T-helper 2 cell (primary cell): Measurements from ENCODE around the gene LRRFIP1.
A peak's percentile ranks its signal among the peaks of the same experiment; 100 is the strongest.

Experiments
- DNase-seq, 5 experiments: peaks; one replicate each; pipeline versions ENCODE4 v3.0.0 to v3.0.0-alpha.2; 2012 to 2022

The LRRFIP1 gene

DNA sequence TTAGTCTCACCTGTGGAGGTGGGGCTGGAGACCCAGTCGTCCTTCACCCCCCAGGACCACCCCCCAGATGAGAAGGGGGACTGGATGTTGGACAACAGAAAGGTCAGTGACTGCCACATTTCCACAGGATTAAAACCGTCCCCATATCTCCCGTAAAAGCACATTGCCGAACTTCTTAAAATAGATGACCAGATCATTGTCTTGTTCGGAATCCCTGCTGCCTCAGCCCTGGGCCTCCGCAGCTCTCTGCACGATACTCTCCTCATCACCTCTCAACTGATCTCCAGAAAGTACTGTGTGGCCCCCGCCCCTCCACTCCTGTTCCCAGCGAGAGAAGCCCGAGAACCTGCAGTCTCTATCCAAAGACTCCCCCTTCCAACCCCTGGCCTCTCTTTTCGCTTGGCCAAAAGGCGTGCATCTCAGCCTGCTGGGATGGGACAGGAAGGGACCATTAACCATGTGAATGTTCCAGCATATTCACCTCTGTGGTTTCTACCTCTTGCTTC lies 13.2 kb downstream of the LRRFIP1 start:
- no peak for DNase-seq

DNA sequence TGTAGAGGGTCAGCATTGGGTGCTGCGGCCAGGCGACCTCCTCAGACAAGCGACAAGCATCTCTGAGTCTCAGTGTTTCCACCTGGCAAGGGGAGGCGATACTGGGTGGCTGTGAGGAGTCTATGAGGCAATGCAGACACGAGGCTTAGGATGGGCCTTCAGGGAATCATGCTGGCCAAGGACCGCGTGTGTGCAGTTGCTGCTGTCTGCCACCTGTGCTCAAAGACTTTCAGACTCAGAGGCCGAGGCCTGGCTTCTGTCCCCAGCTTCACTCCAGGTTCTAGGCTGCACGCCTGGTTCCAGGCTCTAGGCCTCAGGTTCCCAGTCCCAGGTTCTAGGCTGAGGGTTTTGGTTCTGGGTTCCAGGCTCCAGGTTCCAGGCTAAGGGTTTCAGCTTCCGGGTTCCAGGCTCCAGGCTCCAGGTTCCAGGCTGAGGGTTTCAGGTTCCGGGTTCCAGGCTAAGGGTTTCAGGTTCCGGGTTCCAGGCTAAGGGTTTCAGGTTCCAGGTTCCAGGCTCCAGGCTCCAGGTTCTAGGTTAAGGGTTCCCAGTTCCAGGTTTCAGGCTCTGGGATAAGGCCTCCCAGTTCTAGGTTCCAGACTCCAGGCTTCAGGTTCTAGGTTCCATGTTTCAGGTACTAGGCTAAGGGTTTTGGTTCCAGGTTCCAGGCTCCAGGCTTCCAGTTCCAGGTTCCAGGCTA lies 14.8 kb downstream of the LRRFIP1 start:
- DNase-seq, result no peak

DNA sequence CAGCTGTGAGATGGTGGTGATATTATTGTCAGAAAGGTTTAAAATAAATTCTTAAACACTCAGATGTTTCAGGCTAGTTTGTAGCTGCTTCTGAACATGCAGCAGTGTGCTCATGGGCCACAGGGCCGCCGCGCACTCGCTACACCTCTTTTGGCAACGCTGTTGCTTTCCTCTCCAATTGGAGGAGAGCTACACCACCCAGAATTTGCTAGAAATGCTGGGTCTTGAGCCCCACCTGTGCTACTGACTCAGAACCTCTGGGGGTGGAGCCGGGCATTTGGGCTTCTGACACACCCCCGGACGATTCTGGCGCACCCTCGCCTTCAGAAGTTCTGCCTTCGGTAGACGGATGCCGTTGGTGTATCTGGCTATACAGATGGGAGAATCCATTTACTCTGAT lies 15.7 kb downstream of the LRRFIP1 start:
- no peak for DNase-seq

DNA sequence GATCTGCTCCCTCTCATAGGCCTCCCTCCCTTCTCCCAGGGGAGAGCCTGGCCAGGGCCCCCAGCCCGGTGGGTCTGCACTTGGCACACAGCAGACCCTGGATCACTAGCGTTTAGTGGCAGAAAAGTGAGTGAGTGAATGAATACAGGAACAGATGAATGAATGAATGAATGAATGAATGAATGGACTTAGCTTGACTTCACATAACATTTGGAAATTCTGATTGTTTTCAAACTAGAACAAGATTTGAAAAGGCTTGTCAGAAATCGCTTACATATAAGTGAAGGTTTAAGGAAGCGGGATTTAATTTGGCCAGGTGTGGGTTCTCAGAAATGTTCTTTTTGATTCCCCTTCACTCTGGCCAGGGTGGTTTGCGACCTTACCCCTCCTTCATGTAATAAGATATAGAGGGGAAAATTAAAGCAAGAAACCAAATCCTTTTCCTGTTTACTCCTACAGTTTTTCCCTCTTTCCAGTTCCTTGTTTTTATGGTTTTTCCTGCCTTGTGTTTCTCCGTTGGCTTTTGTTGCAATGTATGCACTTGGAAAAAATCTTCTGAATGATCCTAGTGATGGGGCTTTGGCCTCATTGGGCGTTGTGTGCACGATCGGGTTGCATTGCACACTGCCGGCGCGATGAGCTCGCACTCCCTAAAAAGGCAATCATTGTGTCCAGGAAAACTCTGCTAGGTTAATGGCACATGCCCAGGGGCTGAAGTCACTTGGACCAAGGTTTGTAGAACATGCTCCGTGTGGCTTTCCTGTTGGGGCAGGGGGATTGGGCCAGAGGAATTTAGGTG lies 16.4 kb downstream of the LRRFIP1 start:
- DNase-seq, result no peak

DNA sequence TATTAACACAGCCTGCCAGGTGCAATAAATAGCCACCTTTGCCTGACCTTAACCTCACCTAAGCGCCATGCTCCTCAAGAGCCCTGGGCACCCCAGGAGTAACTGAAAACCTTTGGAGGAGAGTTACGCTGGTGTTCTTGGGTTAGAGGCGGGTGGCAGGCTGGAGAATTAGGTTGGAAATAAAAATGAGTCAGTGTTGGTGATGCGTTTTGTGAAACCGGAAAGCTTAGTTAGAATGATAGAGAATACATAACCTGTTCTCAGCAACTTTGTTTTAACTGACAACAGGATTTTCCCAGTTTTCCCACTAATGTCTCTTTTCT lies 17.0 kb downstream of the LRRFIP1 start:
- no peak for DNase-seq

DNA sequence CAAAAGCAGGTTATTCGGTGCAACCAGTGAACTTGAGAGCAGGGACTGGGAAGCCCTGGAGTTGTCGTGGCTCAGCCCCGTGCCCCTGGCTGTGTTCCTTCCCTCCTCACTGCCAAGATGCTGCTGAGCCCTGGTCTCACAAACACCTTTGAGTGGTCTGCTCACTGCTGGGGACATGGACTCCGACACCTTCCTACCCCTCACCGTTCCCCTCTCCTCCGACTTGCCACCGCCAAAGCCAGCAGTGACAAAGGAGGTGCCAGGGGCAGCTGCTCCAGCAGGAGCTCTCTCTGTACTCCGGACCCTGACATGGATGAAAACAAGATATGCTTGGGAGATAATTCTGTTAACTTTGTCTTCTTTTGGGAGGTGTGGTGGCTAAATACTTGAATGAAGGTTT lies 17.9 kb downstream of the LRRFIP1 start:
- no peak for DNase-seq

DNA sequence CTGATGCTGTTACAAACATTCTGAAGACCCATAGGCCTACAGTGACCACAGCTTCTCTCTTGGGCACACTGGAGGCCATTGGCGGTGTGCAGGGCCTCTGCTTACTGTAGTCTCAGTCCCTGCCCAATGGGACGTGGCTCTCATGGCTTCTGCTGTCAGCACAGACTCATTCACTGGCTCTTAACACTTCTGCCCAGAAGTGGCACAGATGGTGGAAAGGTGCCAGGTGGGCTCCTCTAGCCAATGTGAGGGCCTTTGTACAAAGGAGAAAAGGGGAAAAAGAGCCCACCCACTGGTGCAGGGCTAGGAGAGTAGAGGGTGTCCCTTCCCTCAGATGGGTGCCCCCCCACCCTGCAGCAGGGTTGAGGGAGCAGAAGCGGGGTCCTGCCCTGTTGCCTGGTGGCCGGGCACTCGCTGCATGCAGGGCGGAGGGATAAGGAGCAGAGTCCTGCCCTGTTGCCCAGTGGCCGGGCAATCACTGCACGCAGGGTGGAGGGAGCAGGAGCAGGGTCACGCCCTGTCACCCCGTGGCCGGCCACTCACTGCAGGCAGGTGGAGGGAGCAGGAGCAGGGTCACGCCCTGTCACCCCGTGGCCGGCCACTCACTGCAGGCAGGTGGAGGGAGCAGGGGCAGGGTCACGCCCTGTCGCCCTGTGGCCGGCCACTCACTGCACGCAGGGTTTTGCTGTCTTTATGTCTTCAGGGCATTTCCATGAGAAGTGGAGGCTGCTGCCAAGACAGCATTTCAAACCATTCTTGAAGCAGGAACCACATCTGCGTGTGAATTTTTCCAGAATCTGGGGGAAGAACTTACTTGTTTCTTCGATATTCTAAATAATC lies 20.0 kb downstream of the LRRFIP1 start:
- no peak for DNase-seq

DNA sequence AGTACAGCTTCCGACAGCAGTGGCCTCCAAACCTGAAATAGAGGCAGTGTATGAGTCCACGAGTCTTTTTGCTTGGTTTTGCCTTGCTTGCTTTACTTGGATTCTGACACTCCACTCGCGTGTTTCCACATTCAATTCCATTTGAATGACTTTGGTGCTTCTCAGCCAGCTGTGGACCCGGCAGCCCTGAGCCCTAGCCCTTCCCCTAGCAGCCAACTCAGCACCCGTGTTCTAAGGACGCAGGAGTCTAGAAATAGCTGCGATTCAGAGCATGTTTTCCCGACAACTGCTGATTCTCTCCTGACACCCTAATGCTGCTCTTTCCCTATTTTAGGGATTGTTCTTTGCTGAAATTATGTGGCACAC lies 20.6 kb downstream of the LRRFIP1 start:
- no peak for DNase-seq

DNA sequence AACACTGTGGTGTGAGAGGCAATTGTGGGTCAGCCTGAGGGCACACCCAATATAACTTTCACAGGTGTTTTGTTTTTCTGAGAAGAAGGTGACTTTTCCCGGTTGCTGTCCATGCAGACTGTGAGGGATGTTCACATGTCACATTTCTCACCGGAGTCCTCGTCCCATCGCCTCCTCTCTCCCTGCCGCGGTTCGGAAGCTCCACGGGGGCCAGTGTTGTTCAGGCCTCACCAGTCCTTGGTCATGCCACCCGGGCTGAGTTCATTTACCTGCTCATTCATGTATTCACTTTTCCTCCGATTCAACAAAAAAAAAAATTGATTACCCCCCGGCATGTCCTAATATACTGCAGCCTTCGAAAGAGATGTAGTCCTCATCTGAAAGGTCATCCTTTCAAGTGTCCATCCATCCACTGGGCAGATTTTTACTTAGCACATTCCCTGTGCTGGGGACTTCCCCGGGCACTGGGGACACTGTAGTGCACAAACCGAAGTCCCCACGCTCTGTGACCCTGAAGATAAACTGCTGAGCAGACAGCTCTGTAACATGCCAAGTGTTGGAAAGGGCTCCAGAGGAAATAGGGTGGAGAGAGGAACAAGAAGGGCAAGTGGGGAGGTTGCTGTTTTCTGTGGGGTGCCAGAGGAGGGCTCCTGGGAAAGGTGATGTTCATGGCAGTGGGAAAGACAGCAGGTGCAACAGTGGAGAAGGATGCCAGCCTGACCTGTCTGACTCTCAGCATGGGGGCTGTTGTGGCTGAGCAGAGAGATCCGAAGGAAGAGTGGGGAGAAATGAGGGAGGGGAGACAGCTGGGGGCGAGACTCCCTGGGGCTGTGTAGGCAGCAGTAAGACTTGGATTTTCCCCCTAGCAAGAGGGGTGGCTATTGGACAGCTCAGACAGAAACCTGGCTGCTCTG lies 22.4 kb downstream of the LRRFIP1 start:
- DNase-seq, result no peak

DNA sequence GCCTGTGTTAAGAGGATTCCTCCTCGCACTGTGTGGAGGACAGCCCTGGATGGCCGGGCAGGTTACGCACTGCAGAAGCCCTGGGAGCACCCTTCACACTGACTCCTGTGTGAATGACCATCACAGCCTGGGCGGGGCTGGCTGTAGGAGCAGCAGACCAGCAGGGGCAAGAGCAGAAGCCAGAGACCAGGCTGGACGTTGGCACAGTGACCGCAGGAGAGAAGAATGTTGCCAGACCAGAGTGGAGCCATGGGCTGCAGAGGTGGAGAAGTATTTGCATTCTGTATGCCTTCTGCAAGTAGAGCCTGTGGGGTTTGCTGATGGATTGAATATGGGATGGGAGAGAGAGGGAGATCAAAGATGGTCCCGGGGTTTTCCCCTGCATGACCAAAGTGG lies 23.1 kb downstream of the LRRFIP1 start:
- no peak for DNase-seq

DNA sequence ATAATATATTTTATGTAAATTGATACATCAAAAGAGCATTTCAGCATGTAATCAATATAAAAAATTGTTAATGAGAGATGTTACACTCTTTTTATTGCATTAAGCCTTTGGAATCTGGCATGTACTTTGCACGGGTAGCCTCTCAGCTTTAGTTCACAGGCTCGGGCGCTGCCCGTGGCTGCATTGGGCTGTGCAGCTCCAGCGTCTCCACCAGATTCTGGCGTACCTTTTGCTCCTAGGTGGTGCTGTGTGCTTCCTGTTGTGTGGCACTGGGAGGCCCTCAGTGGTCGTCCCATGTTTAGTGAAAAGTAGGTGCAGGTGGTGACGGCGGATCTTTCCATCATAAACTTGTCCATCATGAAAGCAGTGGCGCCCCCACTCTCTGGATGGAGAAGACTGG lies 24.4 kb downstream of the LRRFIP1 start:
- no peak for DNase-seq

DNA sequence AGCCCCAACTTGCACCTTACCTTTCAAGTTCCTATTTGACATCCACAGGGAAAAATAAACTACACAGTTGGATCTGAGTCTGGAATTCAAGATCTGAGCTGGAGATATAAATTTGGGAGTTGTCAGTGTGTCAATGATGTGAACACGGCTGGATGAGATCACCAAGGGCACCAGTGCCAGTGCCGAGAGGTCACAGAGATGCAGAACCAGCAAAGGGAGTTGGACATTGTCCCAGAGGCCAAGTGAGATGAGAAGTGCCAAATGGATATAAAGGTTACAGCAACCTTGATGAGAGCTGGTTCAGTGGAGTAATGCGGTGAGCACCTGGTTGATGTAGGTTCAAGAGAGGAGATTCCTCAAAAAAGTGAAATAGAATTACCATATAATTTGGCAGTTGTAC lies 24.8 kb downstream of the LRRFIP1 start:
- no peak for DNase-seq

DNA sequence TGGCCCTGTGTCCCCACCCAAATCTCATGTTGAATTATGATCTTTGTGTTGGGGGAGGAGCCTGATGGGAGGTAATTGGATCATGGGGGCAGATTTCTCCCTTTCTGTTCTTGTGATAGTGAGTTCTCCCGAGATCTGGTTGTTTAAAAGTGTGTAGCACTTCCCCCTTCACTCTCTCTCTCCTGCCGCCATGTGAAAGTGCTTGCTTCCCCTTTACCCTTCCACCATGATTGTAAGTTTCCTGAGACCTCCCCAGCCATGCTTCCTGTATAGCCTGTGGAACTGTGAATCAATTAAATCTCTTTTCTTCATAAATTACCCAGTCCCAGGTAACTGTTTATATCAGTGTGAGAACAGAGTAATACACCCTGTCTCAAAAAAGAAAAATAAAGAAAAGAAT lies 25.5 kb downstream of the LRRFIP1 start:
- no peak for DNase-seq

DNA sequence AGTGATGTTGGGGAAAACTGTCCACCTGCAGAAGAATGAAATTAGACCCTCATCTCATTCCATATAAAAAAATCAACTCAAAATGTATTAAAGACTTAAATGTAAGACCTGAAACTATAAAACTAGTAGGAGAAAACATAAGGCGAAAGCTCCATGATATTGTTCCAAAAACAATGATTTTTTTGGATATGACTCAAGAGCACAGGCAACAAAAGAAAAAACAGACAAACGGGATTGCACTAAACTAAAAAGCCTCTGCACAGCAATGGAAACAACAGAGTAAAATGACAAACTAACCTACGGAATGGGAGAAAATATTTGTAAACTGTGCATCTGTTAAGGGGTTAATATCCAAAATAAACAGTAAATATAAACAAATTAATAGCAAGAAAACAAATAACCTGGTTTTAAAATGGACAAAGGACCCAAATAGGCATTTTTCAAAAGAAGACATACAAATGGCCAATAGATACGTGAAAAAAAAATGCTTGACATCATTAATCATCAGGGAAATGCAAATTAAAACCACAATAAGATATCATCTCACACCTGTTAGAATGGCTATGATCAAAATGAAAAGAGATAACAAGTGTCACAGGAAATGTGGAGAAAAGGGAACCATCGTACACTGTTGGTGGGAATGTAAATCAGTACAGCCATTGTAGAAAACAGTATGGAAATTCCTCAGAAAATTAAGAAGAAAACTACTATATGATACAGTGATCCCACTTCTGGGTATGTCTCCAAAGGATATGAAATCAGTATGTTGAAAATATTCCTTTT lies 26.6 kb downstream of the LRRFIP1 start:
- no peak for DNase-seq

DNA sequence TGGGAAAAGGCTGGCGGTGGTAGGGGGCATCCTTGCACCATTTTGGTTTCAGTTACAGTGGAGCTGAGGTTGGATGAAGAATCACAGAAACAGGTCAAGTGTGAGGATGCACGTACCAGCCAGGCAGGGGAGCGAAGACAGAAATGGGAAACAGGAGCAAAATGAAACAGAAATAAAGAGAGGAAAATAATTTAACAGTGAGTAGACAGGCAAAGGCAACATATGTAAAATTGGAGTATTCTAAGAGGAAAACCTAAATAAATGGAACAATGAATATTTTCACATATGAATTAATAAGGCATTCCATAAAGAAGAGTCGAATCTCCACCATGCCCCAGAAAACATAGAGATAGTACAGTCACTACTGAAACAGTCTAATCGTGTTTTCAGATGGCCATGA lies 29.7 kb downstream of the LRRFIP1 start:
- DNase-seq, result no peak

DNA sequence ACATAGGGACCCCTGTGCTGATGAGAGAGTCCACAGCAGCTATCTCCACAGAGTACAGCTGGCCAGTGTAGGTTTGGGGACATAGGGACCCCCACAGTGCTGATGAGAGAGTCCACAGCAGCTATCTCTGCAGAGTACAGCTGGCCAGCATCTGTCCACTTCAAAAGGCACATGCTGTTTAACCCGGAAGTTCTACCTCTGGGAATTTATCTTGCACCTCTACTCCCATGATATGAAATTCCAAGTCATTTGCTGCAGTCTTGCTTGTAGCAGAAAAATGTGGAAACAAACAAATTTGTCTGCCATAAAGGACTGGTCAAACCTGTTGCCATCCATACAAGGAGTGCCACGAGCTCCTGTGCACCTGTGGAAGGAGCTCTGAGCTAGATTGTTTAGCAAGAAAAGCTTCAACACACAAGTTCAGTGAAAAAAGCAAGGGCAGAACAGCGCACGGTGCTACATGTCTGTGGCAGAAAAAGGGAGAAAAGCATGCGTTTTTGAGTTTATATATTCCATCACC lies 33.1 kb downstream of the LRRFIP1 start:
- DNase-seq, result no peak

DNA sequence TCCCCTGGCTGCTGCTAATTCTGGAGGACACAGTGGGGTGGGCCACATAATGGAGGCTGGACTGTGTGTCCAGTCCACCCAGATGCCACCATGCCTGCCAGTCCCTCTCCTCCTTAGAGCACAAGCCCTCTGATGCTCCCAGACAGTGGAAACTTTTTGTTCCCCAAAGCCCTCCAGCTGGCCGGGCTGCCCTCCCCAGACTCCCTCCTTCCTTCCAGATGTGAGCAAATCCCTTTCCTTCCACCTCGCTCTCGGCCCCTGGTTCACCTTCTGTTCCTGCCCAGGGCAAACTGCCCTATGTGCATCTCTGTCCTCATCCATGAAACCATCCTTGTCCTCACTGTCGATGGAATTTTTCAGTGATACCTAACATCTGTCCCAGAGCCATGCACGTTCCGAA lies 33.9 kb downstream of the LRRFIP1 start:
- no peak for DNase-seq

DNA sequence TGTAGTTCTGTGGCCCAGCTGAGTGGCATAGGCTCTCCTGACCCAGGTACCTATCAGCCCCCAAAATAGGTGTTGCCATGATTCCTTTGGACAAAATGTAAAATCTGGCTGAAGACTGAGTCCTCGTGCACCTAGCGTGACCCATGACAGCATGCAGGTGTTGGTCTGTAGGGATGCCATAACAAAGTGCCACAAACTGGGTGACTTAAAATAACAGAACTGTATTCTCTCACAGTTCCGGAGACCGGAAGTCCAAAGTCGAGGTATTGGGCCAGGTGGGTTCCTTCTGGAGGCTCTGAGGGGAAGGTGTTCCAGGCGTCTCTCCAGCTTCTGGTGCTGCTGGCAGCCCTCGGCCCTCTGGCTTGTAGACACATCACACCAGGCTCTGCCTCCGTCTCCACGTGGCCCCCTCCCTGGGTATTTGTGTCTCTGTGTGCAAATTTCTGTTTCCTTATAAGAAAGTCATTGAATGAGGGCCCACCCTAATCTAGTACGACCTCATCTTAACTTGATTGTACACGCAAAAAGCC lies 34.5 kb downstream of the LRRFIP1 start:
- DNase-seq, result no peak

DNA sequence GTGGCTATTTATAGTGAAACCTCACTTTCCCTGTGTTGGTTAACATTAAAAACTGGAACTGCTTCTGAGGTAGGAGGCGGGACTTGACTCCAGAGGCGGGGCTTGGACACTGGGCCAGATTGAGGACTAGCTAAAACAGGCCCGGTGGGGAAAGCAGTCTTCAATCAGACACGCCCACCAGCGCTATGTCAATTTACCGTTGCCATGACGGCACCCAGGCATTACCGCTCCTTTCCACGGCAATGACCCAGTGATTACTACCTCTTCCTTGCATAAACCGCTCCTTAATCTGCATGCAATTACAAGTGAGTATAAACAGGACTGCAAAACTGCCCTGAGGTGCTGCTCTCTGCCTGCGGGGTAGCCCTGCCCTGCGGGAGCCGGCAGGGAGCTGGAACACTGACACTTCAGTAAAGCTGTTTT lies 35.3 kb downstream of the LRRFIP1 start:
- peak in 1 of 5 experiments; percentile 40 for DNase-seq

DNA sequence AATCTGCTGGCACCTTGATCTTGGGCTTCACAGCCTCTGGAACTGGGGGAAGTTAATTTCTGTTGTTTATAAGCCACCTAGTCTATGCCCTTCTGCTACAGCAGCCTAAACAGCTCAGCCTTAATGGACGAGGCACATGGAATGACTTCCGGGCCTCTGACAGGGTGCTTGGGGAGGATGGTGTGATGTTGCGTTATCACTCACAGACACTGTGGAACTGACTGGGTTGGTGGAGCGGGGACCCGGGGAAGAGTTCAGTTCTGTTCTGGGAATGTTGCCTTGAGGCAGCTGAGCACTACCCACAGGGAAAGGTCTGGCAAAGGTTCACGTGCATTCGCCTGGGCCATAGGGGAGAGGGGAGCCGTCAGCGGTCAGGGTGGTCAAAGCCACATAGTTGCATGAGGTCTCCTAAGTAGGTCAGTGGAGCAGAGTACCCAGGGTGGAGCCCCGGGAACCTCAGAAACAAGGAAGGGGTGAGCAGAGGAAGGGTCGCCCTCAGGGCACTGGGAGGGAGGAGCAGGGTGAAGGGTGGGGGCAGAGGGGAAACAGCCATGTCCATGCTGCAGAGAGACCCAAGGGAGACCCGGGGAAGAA lies 36.2 kb downstream of the LRRFIP1 start:
- no peak for DNase-seq

DNA sequence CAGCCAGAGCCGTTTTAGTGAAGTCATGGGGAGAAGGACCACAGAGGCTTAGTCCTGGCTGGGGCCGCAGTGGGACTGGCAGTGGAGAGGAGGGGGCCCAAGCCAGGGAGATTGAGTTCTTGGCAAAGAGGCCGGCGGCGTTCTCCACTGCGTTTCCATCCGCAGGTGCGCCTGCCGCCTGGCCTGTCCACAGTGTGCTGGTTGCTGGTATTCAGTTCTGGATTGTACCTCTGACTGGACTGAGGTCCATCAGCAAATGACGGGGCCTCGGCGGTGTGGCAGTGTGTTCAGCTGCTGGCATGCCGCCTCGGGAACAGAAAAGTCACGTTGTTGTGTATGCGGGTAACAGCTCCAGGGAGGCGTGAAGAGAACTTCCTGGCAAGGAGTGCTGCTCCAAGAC lies 36.8 kb downstream of the LRRFIP1 start:
- no peak for DNase-seq
